Hypothalamus (tissue), 51 donors: ENCODE data around the gene SDC1.
A peak's percentile ranks its signal among the peaks of the same experiment; 100 is the strongest.

Experiments used
- DNase-seq, 51 donors: peaks; one replicate each; lab custom pipeline; 2025; lab: John Stamatoyannopoulos, UW

The SDC1 gene

DNA sequence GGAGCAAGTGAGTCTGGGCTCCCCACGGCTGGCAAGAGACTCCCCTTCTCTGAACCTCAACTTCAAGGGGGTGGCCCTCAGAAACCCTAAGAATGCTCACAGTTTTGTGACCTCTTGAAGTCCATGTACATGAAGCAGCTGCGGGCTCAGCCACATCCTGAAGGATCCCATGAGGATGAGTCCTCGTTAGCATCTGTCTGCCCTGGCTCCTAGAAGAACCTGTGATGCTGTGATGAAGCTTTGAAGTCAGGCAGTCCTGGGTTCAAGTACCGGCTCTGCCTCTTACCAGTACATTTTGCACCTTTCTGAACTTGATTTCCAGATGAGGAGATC lies 38.1 kb downstream of the SDC1 start:
- no peak for DNase-seq

DNA sequence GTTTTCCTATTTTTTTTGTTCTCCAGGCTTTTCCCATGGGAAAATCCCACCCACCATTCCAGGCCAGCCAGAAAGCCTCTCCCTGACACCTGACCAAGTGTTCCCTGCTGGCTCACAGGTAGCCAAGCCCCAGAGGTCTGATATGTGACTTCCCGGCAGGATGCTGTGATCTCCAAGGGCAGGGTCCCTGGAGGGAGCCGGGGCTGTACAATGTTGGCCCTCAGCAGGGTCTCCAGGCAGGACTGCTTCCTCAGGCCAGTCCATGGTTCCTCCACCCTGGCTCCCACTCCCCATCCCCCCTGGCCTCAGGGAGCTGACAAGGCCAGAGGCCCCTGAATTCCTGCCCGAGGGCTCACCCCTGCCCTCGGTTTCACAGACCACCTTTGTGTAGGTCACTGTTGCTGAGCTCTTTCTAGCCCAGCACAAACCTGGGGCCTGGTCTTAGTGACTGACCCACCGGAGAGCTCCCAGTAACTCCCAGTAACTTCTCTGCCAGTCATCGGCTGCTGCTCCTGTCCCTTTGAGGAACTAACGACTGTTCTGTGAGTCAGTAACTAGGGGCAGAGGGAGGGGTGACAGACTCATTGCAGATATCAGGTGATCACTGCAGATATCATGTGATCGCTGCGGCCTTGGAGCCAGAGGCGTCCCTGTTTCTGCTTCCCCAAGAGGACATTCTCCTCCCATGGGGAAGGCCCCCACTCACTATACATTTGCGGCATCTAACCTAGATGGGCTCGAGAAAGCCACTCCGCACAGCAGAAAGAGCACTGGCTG lies 38.7 kb downstream of the SDC1 start:
- DNase-seq: peak in 15 of 51 donors; percentile 4 to 26 (median 16)

DNA sequence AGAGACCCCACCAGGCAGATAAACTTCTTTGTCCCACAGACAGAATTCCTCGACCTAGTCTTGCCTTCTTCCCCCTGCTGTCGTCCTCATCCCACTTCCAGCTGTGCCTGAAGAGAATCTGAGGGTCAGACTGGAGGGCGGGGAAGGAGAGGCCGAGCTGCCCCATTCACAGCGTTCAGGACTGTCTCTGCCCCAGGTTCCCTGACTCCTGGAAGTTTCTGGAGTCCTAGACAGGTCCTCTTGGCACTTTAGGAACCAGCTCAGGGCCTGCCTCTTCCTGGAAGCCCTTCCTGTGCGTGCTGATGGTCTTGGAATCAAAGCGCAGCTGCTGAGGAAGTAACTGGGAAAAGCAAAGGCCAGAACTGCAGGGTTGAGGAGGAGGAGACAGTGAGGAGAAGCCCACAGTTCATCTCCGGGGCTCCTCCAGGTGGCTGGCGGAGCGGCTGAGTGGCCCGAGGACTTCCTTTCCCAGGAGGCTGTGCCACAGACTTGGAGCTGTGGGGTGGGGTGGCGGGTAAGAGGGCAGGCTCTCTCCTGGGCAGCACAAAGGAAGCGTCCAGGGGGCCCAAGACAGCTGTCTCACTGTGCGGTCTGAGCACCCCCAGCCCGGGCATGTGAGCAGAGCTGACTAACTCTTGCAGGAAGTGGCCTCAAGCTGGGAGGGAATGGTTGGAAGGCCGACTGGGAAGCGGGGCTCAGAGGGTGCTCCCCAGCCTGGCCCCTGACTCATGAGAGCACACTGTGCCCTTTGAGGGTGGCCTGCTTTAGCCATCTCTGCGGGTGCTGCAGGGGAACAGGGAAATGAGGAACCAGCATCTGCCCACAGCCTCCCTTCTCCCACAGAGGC lies 39.5 kb downstream of the SDC1 start:
- DNase-seq: peak in 3 of 51 donors; percentile 5 to 25 (median 10)

DNA sequence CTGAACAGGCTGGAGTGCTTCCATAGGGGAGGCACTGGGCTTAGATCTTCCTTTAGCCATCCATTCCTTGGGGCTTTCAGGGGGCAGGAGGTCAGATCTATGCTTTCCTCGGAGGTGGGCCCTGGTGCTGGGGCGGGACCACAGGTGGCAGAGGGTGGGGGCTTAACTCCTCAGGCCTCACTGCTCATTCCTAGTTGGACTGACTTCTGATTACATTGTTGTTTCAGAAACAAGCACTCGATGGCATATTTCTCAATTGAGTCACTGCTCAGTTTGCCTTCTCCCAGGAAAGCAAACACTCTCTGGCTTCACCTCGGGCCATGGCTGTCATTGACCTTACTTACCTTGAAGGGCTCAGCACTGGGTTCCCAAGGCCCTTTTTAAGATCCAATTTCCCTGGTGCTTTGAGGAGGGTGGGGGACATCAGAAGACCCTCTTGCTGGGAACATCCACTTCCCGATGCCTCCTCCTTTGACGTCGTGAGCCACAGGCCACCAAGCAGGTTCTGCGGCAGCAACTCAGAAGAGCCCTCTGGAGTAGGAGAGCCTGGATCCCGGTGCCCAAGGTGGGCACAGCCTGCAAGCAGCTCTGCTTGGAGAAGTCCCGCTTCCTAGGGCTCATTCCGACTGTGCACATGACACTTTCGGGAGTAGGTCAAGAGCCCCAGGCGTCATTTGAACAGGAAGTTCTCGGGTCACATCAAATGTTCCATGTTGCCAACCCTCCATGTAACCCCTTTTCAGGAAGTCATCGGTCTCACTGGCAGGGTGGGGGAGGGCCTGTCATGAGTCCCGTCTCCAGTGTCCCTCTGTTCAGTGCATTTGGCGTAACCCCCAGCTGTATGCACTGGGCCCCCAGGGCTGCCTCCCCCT lies 40.6 kb downstream of the SDC1 start:
- no peak for DNase-seq

DNA sequence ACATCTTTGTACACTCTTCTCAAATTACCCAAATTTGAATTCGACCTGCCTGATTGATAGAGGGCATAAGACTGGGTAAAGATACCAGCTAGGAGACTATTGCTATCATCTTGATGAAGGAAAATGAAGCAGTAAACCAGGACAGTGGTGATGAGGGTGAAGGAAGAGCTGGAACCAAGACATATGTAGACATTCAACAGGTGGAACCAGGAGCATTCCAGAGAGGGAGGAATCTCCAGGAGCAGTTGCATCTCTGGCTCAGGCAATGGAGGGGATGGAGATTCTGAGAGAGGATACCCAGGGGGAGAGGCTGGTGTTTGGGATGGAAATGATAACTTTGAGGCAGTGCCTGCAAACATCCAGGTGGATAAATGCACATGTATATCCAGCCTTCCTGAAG lies 41.6 kb downstream of the SDC1 start:
- DNase-seq: no peak

DNA sequence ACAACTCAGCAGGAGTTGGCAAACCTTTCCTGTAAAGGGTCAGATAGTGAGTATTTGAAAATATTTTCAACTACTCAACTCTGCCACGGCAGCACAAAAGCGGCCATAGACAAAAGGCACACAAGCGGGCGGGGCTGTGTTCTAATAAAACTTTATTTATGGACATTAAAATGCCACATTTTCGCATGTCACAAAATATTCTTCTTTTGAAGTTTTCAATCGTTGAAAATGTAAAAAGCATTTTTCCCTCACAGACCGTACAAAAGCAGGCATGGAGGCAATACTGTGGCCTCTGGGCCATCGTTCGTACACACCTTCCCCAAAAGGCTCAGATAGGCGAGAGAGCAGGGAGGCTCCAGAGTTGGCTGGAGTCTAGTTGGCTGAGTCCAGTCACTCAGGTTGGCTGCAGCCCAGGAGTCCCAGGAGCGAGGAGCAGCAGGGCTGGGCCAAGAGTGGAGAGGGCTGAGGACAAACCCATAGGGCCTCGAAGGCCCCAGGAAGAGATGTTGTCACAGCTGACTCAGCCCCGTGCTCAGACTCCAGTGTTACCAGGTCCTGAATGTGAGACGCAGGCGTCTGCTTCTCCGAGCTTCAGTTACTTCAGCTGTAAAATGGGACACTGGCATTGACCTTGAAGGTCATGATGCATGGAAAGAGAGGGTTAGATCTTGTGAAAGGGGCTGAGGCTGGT lies 42.5 kb downstream of the SDC1 start:
- DNase-seq: no peak

DNA sequence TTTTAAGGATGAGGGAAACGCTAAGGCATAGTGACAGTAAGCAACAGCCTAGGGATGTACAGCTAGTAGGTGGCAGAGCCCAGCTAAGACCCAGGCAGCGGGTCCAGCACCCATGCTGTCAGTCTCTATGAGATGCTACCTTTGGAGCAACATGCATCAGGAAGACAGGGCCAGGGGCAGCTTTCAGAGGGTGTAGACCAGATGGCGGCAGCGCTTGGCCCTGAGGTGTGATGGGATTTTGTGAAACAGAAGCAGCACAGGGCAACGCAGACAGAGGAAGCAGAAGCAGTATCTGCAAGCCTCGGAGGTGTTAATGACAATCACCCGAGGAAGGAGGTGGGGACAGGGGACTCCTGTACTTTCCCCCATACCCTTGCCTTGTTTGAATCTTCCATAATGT lies 43.2 kb downstream of the SDC1 start:
- no peak for DNase-seq

DNA sequence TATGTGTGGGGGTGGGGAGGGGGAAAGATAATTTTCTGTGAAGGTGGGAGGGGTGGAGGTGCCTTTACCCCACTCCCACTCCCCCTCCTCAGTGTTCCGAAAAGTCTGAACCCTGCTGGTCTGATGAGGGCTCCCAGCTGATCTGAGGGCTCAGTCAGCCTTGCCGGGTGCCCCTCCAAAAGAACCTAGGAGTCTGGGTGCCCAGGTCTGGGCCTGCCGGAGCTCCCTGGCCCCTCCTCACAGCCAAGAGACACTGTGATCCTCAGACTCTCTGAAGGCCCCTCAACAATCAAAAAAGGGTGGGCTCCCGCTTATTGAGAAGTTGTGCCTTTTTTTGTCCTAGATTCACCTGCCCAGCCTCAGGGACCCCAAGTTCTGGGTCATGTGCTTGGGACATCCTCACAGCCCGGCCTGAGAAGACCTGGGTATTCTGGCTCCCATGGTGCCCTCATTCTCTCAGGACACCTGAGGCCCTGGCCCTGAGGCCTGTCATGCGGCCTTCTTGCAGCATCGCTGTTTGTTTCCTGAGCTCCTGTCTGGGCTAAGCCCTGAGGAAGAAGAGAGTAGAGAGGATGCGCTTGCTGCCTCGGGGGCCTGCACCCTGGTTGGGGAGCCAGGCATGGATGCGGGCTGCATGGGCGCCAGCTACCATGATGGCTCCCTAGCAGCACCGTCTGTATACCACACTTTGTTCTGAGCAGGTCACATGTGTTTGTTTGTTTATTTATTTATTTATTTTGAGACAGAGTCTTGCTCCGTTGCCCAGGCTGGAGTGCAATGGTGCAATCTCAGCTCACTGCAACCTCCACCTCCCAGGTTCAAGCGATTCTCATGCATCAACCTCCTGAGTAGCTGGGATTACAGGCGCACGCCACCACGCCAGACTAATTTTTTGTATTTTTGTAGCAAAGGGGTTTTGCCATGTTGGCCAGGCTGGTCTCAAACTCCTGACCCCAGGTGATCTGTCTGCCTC lies 44.0 kb downstream of the SDC1 start:
- no peak for DNase-seq

DNA sequence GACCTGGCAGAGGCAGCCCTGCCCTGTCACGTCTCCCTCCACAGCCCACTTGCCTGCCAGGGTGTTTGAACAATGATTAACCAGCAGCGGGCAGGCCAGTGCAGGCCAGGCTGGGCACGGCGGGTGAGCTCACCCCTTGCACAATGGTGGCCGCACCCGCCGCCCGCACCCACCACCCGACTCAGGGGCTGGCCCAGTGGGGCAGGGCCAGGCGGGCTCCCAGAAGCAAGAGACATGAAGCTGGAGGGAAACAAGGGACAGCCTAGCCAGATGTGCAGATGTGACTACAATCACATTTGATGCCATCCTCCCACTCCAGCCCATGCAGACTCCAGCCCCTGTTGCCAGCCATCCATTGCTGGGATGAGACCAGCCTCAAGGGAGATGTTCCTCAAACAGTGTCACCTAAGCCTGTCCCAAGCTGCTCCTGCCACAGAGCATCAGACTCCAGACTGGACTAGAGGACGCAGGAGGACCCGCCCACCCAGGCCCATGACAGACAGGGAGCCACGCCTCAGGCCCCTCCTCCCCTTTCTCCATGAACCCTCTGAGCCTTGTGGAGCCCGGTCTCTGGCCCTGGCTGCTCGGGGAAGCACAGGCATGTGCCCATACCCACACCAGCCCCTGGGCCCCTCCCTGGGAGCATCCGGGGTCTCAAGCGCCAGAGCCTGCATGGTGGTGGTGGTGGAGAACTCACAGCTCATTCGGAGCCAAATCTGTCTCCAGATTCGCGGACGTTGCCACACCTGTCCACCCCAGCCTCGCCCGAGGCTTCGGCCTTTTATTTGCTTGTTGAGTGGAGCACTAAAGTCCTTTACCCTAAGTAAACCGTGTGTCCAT lies 45.0 kb downstream of the SDC1 start:
- no peak for DNase-seq

DNA sequence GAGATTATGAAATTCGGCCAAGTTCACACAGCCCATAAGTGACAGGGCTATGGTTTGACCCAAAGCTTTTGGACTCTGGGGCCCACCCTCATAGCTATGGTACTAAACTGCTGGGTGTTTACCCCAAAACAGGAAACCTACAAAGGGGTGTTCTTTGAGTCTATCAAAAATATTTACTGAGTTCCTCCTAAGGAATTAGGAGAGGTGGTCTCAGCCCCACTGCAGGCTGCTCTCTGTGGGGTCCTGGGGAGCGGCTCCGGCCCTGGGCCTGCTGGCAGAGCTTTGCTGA lies 45.5 kb downstream of the SDC1 start:
- DNase-seq: no peak

DNA sequence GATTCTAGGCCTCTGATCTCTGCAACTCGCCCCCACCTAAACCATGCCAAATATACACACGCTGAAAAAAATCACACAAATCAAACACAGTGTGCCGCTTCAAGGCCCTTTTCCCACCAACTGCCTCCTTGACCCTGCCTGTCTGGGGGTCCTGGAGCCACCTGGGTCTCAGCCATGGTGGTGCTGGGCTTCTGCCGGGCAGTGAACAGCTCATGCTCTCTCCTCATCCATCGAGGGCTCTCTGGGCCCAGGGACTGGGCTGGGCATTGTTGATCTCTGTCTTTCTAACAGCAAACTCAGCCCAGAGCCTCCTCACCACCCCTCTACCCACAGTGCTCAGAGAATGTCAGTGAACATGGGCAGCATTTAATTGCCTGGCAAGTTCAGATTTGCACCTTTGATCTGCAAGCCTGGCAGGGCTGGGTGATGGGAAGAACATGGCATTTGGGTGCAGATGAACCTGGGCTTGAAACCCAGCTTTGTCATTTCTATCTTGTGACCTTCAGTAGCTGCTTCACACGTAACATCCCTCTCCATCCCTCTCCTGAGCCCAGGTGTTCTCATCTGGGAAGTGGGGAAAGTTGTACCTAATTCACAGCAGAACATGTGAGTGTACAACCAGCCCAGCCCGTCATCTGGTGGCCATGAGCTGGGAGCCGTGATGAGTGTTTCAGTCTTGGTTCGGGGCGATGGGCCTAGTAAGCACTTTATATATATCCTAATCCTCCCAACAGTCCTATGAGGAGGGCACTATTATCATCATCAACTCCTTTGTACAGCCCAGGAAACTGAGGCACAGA lies 46.1 kb downstream of the SDC1 start:
- no peak for DNase-seq

DNA sequence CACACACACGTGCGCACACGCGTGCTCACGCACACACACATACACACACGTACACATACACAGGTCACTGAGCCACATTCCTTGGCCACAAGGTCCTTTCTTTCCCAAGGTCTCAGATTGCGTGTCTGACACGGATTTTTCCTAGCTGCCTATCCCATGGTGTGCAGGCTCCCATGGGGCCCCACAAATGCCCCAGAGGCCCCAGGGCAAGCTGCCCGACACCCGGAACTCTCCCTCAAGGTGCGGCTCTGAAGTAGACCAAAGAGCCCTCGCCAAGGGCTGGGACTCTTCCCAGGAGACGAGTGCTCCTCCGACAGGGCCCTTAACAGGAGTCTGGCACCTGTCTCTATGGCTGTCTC lies 46.7 kb downstream of the SDC1 start:
- no peak for DNase-seq

DNA sequence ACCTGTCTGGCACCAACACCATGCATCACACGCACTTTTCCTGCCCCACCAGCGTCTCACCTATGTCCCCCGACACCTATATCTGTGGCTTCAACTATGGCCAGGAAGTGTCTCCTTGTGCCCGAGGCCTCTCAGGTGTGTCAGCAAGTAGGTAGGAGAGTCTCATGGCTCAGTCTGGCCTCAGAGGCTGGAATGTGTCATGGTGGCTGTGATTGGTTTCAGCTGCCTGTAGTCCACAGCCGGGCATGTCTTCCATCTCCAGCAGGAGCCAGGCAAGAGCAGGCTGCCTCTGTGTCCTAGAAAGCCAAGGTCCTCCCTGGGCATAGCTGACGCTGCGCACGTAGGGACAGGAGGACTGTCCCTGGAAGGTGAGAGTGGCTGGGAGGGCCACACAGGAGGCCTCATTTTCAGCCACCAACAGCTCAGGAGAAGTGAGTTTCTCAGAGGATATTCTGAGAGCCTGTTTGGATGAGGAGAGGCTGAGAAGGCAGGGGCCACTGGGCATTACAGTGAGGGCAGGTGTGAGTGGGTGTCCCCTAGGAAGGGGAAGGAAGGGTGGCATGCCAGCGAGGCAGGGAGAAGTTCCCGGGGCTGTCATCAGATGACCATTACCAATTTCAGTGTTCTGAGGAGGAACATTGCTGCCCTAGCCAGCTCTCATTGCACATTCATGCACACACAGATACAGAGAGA lies 47.2 kb downstream of the SDC1 start:
- no peak for DNase-seq

DNA sequence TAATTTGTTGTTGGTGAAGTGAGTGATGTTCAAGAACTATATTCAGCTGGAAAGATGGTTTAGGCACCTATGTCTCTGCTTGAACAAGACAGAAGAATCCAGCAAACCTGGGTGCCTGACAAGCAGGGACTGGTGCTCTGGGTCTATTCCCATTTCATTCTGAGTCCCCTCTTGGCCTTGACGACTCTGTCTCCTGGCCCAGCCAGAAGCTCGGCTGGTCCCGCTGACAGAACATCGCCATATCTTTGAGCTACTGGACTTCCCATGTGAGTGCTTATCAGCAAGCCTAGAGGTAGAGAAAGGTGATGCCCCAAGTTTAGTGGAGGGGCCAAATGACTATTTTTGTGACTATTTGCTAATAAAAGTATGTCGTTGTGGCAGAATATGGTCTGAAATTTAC lies 48.2 kb downstream of the SDC1 start:
- DNase-seq: no peak

DNA sequence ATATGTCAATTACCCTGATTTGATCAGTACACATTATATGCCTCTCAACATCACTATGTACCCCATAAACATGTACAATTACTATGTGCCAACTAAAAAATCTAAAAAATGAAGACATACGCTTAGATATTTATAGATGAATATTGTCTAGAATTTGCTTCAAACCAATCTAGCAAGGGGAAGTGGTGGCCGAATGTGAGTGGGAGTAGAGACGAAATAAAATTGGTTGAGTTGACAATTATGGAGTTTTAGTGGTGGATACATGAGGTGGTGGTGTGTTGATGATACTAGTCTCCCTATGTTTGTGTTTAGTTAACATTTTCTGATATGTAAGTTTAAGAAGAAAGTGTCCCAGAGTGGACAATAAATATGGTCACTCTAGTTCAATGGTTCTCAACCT lies 49.0 kb downstream of the SDC1 start:
- DNase-seq: no peak

DNA sequence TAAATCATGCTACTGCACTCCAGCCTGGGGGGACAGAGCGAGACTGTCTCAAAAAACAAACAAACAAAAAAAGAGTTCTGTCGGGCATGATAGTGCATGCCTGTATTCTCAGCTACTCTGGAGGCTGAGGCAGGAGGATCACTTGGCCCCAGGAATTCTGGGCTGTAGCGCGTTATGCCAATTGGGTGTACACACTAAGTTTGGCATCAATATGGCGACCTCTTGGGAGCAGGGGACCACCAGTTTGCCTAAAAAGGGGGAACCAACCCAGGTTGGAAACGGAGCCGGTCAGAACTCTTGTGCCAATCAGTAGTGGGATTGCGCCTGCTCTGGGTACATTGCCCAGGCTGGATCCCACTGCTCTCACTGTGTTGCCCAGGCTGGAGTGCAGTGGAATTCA lies 49.7 kb downstream of the SDC1 start:
- DNase-seq: no peak

DNA sequence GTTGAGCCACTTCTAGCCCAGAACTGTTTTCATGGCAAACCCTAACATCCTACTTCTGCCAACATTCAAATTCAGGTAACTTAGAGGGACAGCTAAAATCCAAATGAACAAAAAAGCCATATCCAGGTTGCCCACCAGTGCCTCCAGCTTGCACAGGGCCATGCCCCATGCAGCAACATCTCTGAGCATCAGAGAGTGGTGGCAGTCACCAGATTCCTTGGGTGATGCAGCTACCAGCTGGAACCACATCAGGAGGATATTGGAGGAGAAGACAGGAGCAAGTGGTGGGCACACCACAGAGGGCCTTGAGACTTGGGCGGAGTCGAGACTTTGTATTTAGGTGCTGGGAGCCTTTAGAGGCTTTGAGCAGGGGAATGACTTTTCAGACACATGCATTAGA lies 50.5 kb downstream of the SDC1 start:
- DNase-seq: no peak
